HEK293 (cell line): Measurements from ENCODE around the gene ADRM1.

Experiments used
- CTCF ChIA-PET: fragments of 350-600 bp; formaldehyde crosslinking; extraction: SDS; loops from one replicate; lab custom pipeline; 2021; ENCODE audit warnings: antibody characterized with exemption; lab: Yijun Ruan, JAX
- POLR2A ChIA-PET: fragments of 300-600 bp; formaldehyde crosslinking; extraction: SDS; loops from one replicate; lab custom pipeline; 2020; ENCODE audit warnings: antibody characterized with exemption, inconsistent platforms; lab: Yijun Ruan, JAX
- H3K27ac ChIP-seq: fragments of 200-500 bp; sonication (Bioruptor generic); 2 replicates; pipeline ENCODE4 v1.5.1; 2014; ENCODE audit warnings: low read depth, low read length, control low read depth, inconsistent platforms; ENCODE audit errors: extremely low read depth
- H3K36me3 ChIP-seq, 2 experiments: fragments of 200-500 bp in 1 of 2; sonication (Bioruptor generic) in 1 of 2; 1 replicate in 1 of 2; 2 replicates in 1 of 2; pipeline ENCODE4 v1.5.1; 2014 to 2017; ENCODE audit warnings: inconsistent platforms in 2 of 2, low read length in 2 of 2; ENCODE audit not compliant: control insufficient read depth in 2 of 2, insufficient read depth in 1 of 2
- H3K4me1 ChIP-seq: fragments of 200-500 bp; sonication (Bioruptor generic); 2 replicates; pipeline ENCODE4 v1.5.1; 2014; ENCODE audit warnings: mild to moderate bottlenecking, low read length, inconsistent platforms; ENCODE audit not compliant: control insufficient read depth, insufficient read depth
- H3K4me3 ChIP-seq: 2 replicates; pipeline ENCODE4 v1.5.1; 2011; ENCODE audit warnings: low read depth, mild to moderate bottlenecking, control low read depth, low read length, moderate library complexity
- H3K9me3 ChIP-seq: fragments of 200-500 bp; sonication (Bioruptor generic); 2 replicates; pipeline ENCODE4 v1.5.1; 2014; ENCODE audit warnings: low read depth, low read length, inconsistent platforms; ENCODE audit not compliant: control insufficient read depth, insufficient read depth
- BCL11B ChIP-seq: fragments of 450-650 bp; formaldehyde crosslinking; IDR thresholded peaks from 2 replicates; pipeline ENCODE4 v1.5.1; 2016; ENCODE audit warnings: low read depth, missing biosample characterization, missing genetic modification characterization
- IKZF3 ChIP-seq: fragments of 450-650 bp; IDR thresholded peaks from 2 replicates; pipeline ENCODE4 v1.5.0; 2018; ENCODE audit warnings: missing biosample characterization, mild to moderate bottlenecking, missing genetic modification characterization, moderate library complexity
- PBX3 ChIP-seq: sonication (generic); formaldehyde crosslinking; IDR thresholded peaks from 2 replicates; pipeline ENCODE4 v1.8.1; 2022; ENCODE audit warnings: mild to moderate bottlenecking, moderate library complexity, missing genetic modification reagents
- ZBTB11 ChIP-seq: fragments of 450-650 bp; formaldehyde crosslinking; conservative IDR thresholded peaks from 2 replicates; pipeline ENCODE4 v1.5.1; 2016; ENCODE audit warnings: low read depth, missing biosample characterization, missing genetic modification characterization
- ZFHX2 ChIP-seq: fragments of 450-650 bp; formaldehyde crosslinking; conservative IDR thresholded peaks from 2 replicates; pipeline ENCODE4 v1.5.1; 2016; ENCODE audit warnings: missing biosample characterization, missing genetic modification characterization
- ZNF132 ChIP-seq: fragments of 450-650 bp; formaldehyde crosslinking; IDR thresholded peaks from 2 replicates; pipeline ENCODE4 v1.5.1; 2017; ENCODE audit warnings: missing biosample characterization, missing genetic modification characterization, borderline replicate concordance
- ZNF239 ChIP-seq: fragments of 450-650 bp; formaldehyde crosslinking; IDR thresholded peaks from 2 replicates; pipeline ENCODE4 v1.5.1; 2016; ENCODE audit warnings: missing biosample characterization, missing genetic modification characterization
- ZNF266 ChIP-seq: fragments of 450-650 bp; formaldehyde crosslinking; IDR thresholded peaks from 2 replicates; pipeline ENCODE4 v1.5.1; 2016; ENCODE audit warnings: missing biosample characterization, missing genetic modification characterization, low read depth
- ZNF335 ChIP-seq: fragments of 450-650 bp; formaldehyde crosslinking; conservative IDR thresholded peaks from 2 replicates; pipeline ENCODE4 v1.5.1; 2016; ENCODE audit warnings: missing biosample characterization, missing genetic modification characterization
- ZNF341 ChIP-seq: fragments of 450-650 bp; formaldehyde crosslinking; IDR thresholded peaks from 2 replicates; pipeline ENCODE4; 2016; ENCODE audit warnings: low read depth, missing biosample characterization, missing genetic modification characterization
- ZNF354C ChIP-seq: fragments of 450-650 bp; formaldehyde crosslinking; IDR thresholded peaks from 2 replicates; pipeline ENCODE4 v1.5.1; 2016; ENCODE audit warnings: missing biosample characterization, missing genetic modification characterization, low read depth, borderline replicate concordance
- ZNF404 ChIP-seq: fragments of 450-650 bp; formaldehyde crosslinking; IDR thresholded peaks from 2 replicates; pipeline ENCODE4 v1.5.1; 2017; ENCODE audit warnings: missing biosample characterization, missing genetic modification characterization
- ZNF548 ChIP-seq: fragments of 450-650 bp; formaldehyde crosslinking; IDR thresholded peaks from 2 replicates; pipeline ENCODE4 v1.5.1; 2016; ENCODE audit warnings: missing biosample characterization, missing genetic modification characterization
- ZNF707 ChIP-seq: fragments of 450-650 bp; formaldehyde crosslinking; IDR thresholded peaks from 2 replicates; pipeline ENCODE4 v1.5.1; 2016; ENCODE audit warnings: missing biosample characterization, missing genetic modification characterization
- ZNF843 ChIP-seq: fragments of 450-650 bp; formaldehyde crosslinking; IDR thresholded peaks from 2 replicates; pipeline ENCODE4 v1.5.1; 2016; ENCODE audit warnings: missing biosample characterization, missing genetic modification characterization
- TF ChIP-seq, protein P1 (sequence below): fragments of 450-650 bp; formaldehyde crosslinking; IDR thresholded peaks from 2 replicates; pipeline ENCODE4 v1.5.1; 2016; ENCODE audit warnings: missing biosample characterization, missing genetic modification characterization, borderline replicate concordance

Gene ADRM1

DNA sequence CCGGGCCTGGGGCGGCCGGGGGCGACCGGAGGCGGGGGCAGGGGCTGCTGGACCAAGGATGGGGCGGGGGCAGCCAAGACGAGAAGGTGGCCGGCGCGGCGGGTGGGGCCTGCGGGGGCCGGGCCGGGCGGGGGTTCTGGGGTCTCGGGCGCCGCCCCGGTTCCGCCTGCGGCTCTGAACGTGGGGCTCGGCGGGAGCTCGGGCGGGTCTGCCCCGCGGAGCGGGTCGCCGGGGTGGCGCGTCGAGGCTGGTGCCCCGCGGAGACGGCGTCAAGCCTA is 204 bp downstream of the ADRM1 start:
- H3K4me3 ChIP-seq, result peak overlapping the region; percentile 92
- peak overlapping the region; percentile 77; the same call in 1 of the 2 replicates for H3K27ac ChIP-seq
- ChIA-PET POLR2A (interaction anchor here (1.1 to 1.3 kb wide), 4 partner anchors 66 to 104 kb away, joined by 3 to 13 read pairs (median 4); partner anchors contain the start of gene RPS21), CTCF (interaction anchor here (1.1 kb wide), 2 partner anchors 78 to 80 kb away, joined by 5 to 10 read pairs; no protein-coding TSS in a partner anchor)
- H3K36me3 ChIP-seq, result peaks cover 0 to 56% of the 10 kb centered on the region in 2 experiments; a peak in 1 of 3 replicates
- H3K9me3 ChIP-seq, result no peaks in the 10 kb centered on the region
- TF ChIP-seq ZNF132 (tag by site-specific recombination), result no peak
- no peak for TF ChIP-seq IKZF3 (tag by site-specific recombination)
- TF ChIP-seq ZNF843, result no peak
- TF ChIP-seq ZNF707 (tag by site-specific recombination), result no peak
- TF ChIP-seq ZNF354C (tag by site-specific recombination), result no peak
- no peak for TF ChIP-seq PBX3
- TF ChIP-seq ZNF548 (tag by site-specific recombination), result no peak
- TF ChIP-seq ZNF341 (tag by site-specific recombination), result no peak
- no peak for TF ChIP-seq ZNF404 (tag by site-specific recombination)
- no peak for TF ChIP-seq ZNF335
- no peak for TF ChIP-seq ZNF239 (tag by site-specific recombination)
- TF ChIP-seq BCL11B, result no peak
- TF ChIP-seq ZFHX2 (tag by site-specific recombination), result no peak
- TF ChIP-seq ZNF266 (tag by site-specific recombination), result no peak
- TF ChIP-seq ZBTB11, result no peak
- TF ChIP-seq, protein P1, sequence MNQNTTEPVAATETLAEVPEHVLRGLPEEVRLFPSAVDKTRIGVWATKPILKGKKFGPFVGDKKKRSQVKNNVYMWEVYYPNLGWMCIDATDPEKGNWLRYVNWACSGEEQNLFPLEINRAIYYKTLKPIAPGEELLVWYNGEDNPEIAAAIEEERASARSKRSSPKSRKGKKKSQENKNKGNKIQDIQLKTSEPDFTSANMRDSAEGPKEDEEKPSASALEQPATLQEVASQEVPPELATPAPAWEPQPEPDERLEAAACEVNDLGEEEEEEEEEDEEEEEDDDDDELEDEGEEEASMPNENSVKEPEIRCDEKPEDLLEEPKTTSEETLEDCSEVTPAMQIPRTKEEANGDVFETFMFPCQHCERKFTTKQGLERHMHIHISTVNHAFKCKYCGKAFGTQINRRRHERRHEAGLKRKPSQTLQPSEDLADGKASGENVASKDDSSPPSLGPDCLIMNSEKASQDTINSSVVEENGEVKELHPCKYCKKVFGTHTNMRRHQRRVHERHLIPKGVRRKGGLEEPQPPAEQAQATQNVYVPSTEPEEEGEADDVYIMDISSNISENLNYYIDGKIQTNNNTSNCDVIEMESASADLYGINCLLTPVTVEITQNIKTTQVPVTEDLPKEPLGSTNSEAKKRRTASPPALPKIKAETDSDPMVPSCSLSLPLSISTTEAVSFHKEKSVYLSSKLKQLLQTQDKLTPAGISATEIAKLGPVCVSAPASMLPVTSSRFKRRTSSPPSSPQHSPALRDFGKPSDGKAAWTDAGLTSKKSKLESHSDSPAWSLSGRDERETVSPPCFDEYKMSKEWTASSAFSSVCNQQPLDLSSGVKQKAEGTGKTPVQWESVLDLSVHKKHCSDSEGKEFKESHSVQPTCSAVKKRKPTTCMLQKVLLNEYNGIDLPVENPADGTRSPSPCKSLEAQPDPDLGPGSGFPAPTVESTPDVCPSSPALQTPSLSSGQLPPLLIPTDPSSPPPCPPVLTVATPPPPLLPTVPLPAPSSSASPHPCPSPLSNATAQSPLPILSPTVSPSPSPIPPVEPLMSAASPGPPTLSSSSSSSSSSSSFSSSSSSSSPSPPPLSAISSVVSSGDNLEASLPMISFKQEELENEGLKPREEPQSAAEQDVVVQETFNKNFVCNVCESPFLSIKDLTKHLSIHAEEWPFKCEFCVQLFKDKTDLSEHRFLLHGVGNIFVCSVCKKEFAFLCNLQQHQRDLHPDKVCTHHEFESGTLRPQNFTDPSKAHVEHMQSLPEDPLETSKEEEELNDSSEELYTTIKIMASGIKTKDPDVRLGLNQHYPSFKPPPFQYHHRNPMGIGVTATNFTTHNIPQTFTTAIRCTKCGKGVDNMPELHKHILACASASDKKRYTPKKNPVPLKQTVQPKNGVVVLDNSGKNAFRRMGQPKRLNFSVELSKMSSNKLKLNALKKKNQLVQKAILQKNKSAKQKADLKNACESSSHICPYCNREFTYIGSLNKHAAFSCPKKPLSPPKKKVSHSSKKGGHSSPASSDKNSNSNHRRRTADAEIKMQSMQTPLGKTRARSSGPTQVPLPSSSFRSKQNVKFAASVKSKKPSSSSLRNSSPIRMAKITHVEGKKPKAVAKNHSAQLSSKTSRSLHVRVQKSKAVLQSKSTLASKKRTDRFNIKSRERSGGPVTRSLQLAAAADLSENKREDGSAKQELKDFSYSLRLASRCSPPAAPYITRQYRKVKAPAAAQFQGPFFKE, result no peak
- peaks cover 8% of the 10 kb centered on the region for H3K4me1 ChIP-seq
